CD4-positive, alpha-beta T cell (primary cell): ENCODE data around the gene SH2D7. TPM values are rescaled to one million over a fixed set of nuclear protein-coding genes. Genes with fewer than 3 reads are reported as not detected.

ENCODE experiments used
- ATAC-seq: fragments of 200-7000 bp; cut with Tn5 transposase; one replicate; pipeline ENCODE4 v1.10.0; 2022; ENCODE audit warnings: mild to moderate bottlenecking; ENCODE audit not compliant: poor library complexity
- CTCF ChIA-PET: fragments of 350-600 bp; sonication (Branson Sonifier 250); formaldehyde crosslinking; loops from one replicate; lab custom pipeline; 2021; ENCODE audit warnings: antibody characterized with exemption, inconsistent platforms; lab: Charles Lee
- POLR2A ChIA-PET: fragments of 350-600 bp; sonication (Branson Sonifier 250); formaldehyde crosslinking; loops from one replicate; lab custom pipeline; 2021; ENCODE audit warnings: antibody characterized with exemption, inconsistent platforms; lab: Charles Lee
- DNase-seq, 14 experiments: peaks; one replicate each; pipeline ENCODE4 v3.0.0-alpha.2; 2013 to 2020; ENCODE audit warnings: mixed read lengths in 2 of 14
- H3K27ac ChIP-seq, 2 donors: one replicate each; pipeline versions ENCODE4 v1.5.1 to v1.7.0; 2013; ENCODE audit warnings: low read length in 2 of 2, low read depth in 1 of 2, mild to moderate bottlenecking in 1 of 2
- H3K27me3 ChIP-seq, 2 experiments: 1 replicate in 1 of 2; 2 replicates in 1 of 2; pipeline versions ENCODE4 v1.6.1 to v1.7.0; 2013; ENCODE audit warnings: low read length in 2 of 2, control low read depth in 1 of 2, mild to moderate bottlenecking in 1 of 2, moderate library complexity in 1 of 2; ENCODE audit not compliant: insufficient read depth in 2 of 2, control insufficient read depth in 1 of 2
- H3K36me3 ChIP-seq: one replicate; pipeline ENCODE4 v1.6.1; 2013; ENCODE audit warnings: low read length, control low read depth; ENCODE audit not compliant: insufficient read depth
- H3K4me1 ChIP-seq: one replicate; pipeline ENCODE4 v1.6.1; 2013; ENCODE audit warnings: low read length, control low read depth; ENCODE audit not compliant: insufficient read depth
- H3K4me3 ChIP-seq: one replicate; pipeline ENCODE4 v1.5.1; 2013; ENCODE audit warnings: mild to moderate bottlenecking, low read length, moderate library complexity
- H3K9me3 ChIP-seq, 2 experiments: 1 replicate in 1 of 2; 2 replicates in 1 of 2; pipeline versions ENCODE4 v1.6.1 to v1.7.0; 2013; ENCODE audit warnings: low read length in 2 of 2, mild to moderate bottlenecking in 2 of 2, control low read depth in 1 of 2, moderate library complexity in 1 of 2; ENCODE audit not compliant: control insufficient read depth in 1 of 2, insufficient read depth in 1 of 2
- H3K27ac Mint-ChIP-seq: one replicate; pipeline ENCODE4 v1.8.0; 2020; ENCODE audit warnings: mixed read lengths
- H3K27me3 Mint-ChIP-seq: one replicate; pipeline ENCODE4 v1.8.0; 2021; ENCODE audit warnings: mixed read lengths
- H3K36me3 Mint-ChIP-seq: one replicate; pipeline ENCODE4 v1.8.0; 2021; ENCODE audit warnings: low read depth, mixed read lengths
- H3K4me1 Mint-ChIP-seq: one replicate; pipeline ENCODE4 v1.8.0; 2021; ENCODE audit warnings: low read depth, mixed read lengths
- H3K4me3 Mint-ChIP-seq: one replicate; pipeline ENCODE4 v1.8.0; 2020; ENCODE audit warnings: mild to moderate bottlenecking, mixed read lengths
- H3K9me3 Mint-ChIP-seq: one replicate; pipeline ENCODE4 v1.8.0; 2020; ENCODE audit warnings: mixed read lengths
- CTCF ChIP-seq: fragments of 200-600 bp; IDR thresholded peaks from one replicate; pipeline ENCODE4 v1.8.0; 2022; ENCODE audit warnings: antibody characterized with exemption, mild to moderate bottlenecking
- intact Hi-C, 2 experiments: fragments of 100-400 bp; cut with DNase I in 1 of 2; cut with micrococcal nuclease in 1 of 2; formaldehyde crosslinking; loops; one replicate each; pipeline versions ENCODE4 v1.15.1 to v1.9.0; 2023 to 2025; cut with DNase I, micrococcal nuclease
- total RNA-seq, 174 experiments: library from RNA in 2 of 174; stranded (reverse) in 2 of 174; gene quantifications; one replicate each; pipeline ENCODE4 v1.2.3 and lab custom pipeline; 2021 to 2026

Gene SH2D7
- total RNA-seq, 2 experiments from 2014 or later = not detected

- Mint-ChIP-seq H3K36me3 (no peaks in the 10 kb centered on the region), H3K4me1 (peaks cover 3% of the 10 kb centered on the region), H3K9me3 (no peaks in the 10 kb centered on the region), H3K27ac (no peak overlapping the region), H3K27me3 (no peaks in the 10 kb centered on the region), H3K4me3 (no peak overlapping the region)
- no peaks in the 10 kb centered on the region for H3K36me3 ChIP-seq
- TF ChIP-seq CTCF = no peak
- ATAC-seq (no peak), DNase-seq (no peak)
- CTCF ChIA-PET = interaction anchor here (1.2 kb wide), 1 partner anchor 15 kb away, joined by 4 read pairs; no protein-coding TSS in a partner anchor
- no peak overlapping the region for H3K4me3 ChIP-seq
- H3K4me1 ChIP-seq = peaks cover 5% of the 10 kb centered on the region
- no peaks in the 10 kb centered on the region for H3K9me3 ChIP-seq
- POLR2A ChIA-PET = no interaction called here
- intact Hi-C loops = no loop called here
- no peak overlapping the region for H3K27ac ChIP-seq
- H3K27me3 ChIP-seq = no peaks in the 10 kb centered on the region
These were observed 5.3 kb downstream of the SH2D7 start for GRCh38 chr15:78097667-78098066.

GRCh38 chr15:78098131-78098755 lies 5.9 kb downstream of the SH2D7 start:
- no peaks in the 10 kb centered on the region for H3K36me3 ChIP-seq
- Mint-ChIP-seq H3K4me1 (peaks cover 9% of the 10 kb centered on the region), H3K4me3 (no peak overlapping the region), H3K36me3 (no peaks in the 10 kb centered on the region), H3K27me3 (no peaks in the 10 kb centered on the region), H3K27ac (no peak overlapping the region), H3K9me3 (no peaks in the 10 kb centered on the region)
- H3K9me3 ChIP-seq = no peaks in the 10 kb centered on the region
- DNase-seq (no peak), ATAC-seq (no peak)
- peaks cover 11% of the 10 kb centered on the region for H3K4me1 ChIP-seq
- POLR2A ChIA-PET = no interaction called here
- TF ChIP-seq CTCF = no peak
- H3K27me3 ChIP-seq = no peaks in the 10 kb centered on the region
- H3K4me3 ChIP-seq = no peak overlapping the region
- CTCF ChIA-PET = interaction anchor here (1.2 kb wide), 2 partner anchors 10 to 15 kb away, joined by 4 to 5 read pairs; no protein-coding TSS in a partner anchor
- H3K27ac ChIP-seq = no peak overlapping the region
- intact Hi-C loops = no loop called here

- DNase-seq (no peak), ATAC-seq (no peak)
- Mint-ChIP-seq H3K4me1 (peaks cover 35% of the 10 kb centered on the region), H3K27ac (no peak overlapping the region), H3K4me3 (no peak overlapping the region), H3K9me3 (no peaks in the 10 kb centered on the region), H3K36me3 (no peaks in the 10 kb centered on the region), H3K27me3 (no peaks in the 10 kb centered on the region)
- intact Hi-C loops = no loop called here
- H3K4me1 ChIP-seq = peaks cover 38% of the 10 kb centered on the region
- TF ChIP-seq CTCF = no peak
- H3K27ac ChIP-seq = no peak overlapping the region
- no peaks in the 10 kb centered on the region for H3K27me3 ChIP-seq
- CTCF ChIA-PET = no interaction called here
- no peaks in the 10 kb centered on the region for H3K36me3 ChIP-seq
- no peaks in the 10 kb centered on the region for H3K9me3 ChIP-seq
- H3K4me3 ChIP-seq = no peak overlapping the region
- POLR2A ChIA-PET = interaction anchor here (0.6 kb wide), 1 partner anchor 192 kb away, joined by 3 read pairs; no protein-coding TSS in a partner anchor
These were observed 8.5 kb downstream of the SH2D7 start for GRCh38 chr15:78100886-78101285.
